Measurements from ENCODE around the gene IL18RAP. TPM values are rescaled to one million over a fixed set of nuclear protein-coding genes. Genes with fewer than 3 reads are reported as not detected.

IL18RAP gene
- total RNA-seq, 1 experiment from 2014 or later = not detected

DNA sequence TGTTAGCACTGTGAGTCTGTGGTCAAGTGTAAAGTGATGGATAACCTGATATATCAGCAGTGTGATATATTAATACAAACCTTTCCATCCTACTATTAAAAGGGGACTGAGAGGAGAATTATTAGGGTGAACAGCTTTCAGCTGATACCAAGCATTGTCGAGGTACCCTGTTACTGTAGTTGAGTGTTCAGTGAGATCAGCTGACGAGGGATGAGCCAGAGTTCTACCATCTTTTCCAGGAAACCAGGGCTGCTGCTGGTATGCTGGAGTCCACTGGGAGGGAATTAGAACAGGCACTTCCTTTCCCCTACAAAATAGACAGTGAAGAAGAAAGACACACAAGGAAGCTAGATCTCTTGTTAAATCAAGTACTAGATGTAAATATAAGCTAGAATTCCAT lies 408 bp downstream of the IL18RAP start:
- no peak for DNase-seq (ENCODE audit: low spot score)

DNA sequence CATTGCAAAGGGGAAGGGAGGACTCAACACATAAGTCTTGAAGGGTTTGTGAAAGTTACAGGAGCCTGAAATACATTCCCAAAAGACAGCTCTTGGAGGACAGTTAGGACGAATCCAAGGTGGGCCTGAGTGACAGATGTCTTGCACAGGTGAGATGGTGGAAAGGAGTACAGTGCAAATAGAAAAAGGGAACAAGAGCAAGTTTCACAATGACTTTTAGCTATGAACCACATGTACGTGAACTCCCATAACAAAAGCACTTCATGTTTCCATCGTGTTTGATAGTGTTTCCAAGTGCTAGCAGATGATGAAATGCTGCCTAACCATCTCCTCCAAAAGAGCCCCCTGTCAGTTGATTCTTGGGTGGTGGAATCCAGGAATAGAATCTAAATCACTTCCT lies 1.8 kb downstream of the IL18RAP start:
- no peak for DNase-seq (ENCODE audit: low spot score)

DNA sequence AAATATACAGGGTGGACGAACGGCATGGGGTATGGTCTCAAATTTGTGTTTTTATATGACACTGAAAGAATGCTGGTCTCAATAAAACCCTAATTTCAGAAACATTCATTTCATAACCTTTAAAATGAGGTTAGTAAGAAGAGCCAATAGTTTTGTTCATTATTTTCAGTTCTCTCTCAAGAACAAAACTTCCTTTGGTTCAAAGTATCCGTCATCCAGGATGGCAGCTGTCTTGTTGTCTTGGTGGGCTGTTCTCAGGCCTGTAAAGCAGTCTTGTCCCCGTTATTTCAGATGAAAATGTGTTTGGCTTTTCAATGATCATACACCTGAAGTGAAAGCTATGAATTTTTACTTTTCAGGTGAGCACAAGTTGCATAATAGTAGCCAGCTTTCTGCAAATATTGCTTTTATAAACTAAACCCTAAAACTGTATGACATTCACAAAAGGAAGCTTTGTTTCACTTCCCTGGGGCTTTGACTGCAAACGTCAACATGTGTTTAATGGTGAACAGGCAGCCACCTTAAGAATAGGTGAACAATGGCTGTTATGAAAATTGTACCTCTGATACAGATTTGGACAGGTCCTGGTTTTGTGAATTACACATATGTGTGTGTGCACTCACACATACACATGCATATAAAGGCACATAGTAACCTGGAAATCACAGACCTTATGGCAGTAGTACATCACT lies 2.6 kb downstream of the IL18RAP start:
- DNase-seq (ENCODE audit: low spot score) = no peak

DNA sequence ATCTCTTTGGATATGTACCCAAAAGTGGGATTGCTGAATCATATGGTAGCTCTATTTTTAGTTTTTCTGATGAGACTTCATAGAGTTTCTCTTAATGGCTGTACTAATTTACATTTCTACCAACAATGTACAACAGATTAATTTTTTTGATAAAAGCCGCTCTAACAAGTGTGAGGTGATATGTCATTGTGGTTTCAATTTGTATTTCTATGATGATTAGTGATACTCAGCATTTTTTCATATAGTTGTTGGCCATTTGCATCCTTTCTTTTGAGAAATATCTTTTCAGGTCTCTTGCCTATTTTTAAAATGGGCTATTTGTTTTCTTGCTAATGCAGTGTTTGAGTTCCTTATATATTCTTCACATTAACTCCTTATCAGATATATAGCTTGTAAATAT lies 4.3 kb downstream of the IL18RAP start:
- no peak for DNase-seq (ENCODE audit: low spot score)

DNA sequence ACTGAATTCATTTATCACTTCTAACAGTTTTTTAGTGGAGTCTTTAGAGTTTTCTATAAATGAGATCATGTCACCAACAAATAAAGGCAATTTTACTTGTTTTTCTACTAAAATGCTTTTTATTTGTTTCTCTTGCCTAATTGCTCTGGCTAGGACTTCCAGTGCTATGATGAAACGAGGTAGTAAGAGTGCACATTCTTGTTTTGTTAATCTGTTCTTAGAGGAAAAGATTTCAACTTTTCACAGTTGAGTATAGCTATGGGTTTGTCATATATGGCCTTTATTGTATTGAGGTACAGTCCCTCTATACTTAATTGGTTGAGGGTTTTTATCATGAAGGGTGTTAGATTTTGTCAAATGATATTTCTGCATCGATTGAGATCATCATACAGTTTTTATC lies 5.6 kb downstream of the IL18RAP start:
- no peak for DNase-seq (ENCODE audit: low spot score)

DNA sequence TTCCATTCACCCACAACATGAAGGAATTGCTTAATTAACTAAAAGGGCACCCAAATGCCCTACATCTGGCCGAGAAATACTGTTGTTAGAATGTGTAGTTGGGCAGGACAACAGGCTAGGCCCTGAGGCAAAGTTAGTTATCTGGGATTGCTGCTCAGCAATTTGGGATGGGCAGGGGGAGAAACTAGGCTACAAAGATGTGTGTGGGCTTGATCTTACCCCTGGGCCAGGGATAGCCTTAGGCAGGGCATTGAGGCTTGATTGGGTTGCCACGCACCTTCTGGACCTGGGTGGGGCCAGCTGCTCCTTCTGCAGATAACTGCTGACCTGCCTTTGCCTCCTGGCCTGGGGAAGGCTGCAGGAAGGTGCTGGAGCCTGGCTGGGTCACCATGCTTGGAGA lies 9.4 kb downstream of the IL18RAP start:
- no peak for DNase-seq (ENCODE audit: low spot score)

DNA sequence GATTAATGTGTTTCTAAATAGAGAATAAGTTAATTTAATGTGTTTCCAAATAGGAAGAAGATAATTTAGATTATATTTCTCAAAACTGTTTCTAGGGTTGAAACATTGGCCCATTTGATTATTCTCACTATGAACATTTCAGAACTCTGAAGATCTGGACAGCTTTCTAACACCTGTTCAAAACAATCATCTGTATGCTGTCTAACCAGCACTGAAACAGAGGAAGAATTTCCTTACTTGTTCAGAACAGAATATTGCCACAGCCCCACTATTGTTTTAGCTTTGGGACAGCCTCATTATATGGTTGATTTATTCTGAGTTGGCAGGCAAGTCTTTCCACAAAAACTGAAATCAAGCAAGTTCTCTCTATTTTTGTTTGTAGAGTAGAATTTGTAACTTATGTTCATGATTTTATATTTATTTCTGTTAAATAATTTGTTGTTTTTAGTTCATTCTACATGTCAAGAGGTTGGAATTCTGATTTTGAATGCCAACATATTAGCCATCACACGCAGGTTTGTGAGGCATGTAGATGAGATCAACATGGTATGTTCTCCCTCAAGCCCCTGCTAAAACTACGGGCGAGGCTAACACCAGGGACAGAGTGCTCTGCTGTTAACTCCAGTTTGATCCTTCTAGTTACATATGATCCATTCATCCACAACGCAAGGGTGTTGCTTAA lies 11.2 kb downstream of the IL18RAP start:
- no peak for DNase-seq (ENCODE audit: low spot score)

DNA sequence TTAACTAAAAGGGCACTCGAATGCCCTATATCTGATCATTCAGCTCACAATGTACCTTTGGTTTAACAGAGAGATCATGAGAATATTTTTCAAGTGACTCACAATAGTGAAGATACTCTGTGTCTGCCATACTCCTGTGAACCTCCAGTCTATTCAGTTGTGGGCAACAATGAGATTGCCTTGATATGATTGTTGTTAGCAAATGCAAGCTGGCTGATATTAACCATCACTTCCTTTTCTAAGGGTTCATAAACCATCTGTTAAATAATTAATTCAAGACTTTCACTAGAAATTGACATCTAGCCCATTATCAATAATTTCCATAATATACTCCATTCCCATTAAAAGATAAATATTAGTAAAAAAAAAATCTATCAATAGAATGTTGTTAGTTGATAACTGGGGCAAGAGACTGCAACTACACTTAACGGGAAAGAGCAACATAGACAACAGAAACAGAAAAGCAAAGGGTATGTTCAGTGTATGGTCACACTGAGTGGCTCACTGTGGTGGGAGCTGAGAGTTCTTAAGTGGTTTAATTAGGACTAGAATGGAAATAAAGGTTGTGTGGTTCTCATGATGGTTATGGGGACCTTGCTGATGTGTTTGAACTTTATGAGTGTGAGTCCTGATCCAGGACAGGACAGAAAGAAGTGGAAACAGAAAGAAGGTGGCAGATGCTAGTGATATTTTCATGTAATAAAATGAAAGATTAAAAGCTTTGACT lies 11.9 kb downstream of the IL18RAP start:
- no peak for DNase-seq (ENCODE audit: low spot score)

DNA sequence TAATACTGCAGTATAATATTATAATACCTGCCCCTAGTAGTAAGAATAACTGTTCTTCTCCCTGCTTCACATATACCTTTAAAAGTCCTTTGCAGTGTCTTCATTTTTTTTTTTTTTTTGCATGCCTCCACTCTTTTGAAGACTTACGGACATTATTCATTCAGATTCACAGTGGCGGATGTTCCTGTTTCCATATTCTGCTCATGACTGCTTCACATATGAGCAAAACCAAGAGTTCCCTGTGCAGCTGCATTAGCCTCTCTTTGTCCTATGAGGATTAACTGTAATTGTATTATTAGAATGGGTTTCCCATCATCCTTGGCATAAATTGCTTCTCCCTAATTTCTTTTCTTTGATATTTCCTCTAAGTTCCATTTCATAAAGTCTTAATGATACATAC lies 12.8 kb downstream of the IL18RAP start:
- no peak for DNase-seq (ENCODE audit: low spot score)

DNA sequence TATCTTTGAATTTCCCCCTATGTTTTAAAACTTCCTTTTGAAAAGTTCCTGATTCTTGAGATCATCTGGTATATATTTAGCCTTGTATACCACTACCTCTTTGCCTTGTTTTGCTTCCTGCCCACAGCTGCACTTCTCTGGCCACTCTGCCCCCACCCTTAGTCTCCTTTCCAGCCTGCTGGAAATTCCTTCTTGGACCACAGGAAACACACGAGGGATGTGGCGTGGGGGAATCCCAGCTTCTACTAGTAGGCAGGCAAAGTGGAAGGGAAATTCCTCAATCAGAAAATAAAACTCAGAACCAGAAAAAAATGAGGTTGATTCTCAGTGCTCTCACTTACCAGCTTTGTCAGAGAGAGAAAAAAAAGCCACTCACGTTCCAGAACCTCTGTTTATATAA lies 13.4 kb downstream of the IL18RAP start:
- peak; percentile 53 for DNase-seq (ENCODE audit: low spot score)

DNA sequence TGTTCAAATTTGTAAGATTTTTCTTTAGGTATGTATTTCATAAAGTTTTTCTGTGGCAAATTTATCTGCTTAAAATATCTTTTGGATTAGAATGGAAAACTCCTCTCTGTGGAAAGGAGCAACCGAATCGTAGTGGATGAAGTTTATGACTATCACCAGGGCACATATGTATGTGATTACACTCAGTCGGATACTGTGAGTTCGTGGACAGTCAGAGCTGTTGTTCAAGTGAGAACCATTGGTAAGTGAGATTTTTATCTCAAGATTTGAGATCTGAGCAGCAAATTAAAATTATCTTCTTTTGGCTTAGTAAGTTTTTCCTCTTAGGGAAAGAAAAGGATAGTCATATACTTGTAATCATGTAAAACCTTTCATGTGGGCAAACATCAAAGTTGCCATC lies 14.2 kb downstream of the IL18RAP start:
- DNase-seq (ENCODE audit: low spot score) = no peak

DNA sequence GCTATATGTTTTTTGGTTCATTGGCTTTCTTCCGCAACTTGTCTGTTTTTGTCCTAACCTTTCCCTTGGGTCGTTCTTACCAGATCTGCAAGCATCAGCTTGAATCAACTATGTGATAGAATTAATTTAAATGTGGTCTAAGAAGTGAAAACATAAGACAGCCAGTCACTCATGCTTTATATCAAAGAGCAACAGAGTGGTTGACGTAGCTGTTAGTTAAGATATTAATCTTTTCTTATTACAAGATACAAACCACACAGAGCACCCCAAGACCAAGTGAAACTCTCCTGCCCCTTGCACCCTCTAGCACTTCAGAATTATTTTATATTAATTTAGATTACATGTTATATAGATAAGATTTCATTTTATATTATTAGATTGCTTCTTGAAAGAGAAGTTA lies 15.2 kb downstream of the IL18RAP start:
- DNase-seq (ENCODE audit: low spot score) = no peak

DNA sequence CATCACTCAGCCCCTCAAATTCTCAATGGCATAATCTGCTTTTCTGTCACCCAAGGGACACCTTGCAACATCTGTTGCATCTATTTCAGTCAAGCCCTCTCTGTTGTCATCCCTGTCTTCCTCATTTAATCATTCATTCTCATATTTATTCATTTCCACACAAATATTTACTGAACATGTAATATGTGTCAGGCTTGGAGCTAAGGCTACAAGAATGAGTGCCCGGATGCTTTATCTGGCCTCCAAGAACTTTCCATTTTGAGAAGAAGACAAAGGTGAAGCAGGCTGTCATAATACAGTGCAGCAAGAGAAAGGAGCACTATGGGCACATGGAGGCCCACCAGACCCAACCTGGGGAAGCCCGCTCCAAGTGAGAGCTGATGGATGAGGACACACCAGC lies 15.6 kb downstream of the IL18RAP start:
- DNase-seq (ENCODE audit: low spot score) = no peak

DNA sequence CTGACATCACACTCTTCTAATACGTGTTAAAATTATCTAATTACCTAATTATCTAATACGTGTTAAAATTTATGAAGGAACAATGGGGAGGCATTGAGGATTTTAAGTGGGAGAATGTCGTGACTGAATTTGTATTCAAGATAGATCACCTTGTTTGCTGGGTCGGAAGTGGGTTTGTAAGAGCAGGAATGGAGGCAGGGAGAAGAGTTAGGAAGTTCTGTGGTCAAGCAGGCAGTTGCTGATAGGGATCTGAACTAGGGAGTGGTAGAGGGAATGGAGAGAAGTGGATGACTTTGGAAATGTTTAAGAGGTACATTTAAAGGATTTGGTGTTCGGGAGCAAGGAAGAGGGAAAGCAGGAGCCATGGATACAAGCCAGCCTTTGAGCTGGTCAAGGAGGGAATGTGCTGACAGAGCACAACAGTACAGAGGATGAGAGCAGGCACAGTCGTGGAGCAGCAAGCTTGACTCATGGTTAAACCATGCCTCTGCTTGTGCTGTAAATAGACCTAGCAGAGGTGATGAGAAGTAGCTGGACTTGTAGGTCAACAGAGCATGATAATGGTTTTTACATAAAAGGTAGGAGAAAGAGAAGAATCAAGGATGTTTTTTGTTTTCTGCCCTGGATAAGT lies 16.2 kb downstream of the IL18RAP start:
- peak; percentile 67 for DNase-seq (ENCODE audit: low spot score)

DNA sequence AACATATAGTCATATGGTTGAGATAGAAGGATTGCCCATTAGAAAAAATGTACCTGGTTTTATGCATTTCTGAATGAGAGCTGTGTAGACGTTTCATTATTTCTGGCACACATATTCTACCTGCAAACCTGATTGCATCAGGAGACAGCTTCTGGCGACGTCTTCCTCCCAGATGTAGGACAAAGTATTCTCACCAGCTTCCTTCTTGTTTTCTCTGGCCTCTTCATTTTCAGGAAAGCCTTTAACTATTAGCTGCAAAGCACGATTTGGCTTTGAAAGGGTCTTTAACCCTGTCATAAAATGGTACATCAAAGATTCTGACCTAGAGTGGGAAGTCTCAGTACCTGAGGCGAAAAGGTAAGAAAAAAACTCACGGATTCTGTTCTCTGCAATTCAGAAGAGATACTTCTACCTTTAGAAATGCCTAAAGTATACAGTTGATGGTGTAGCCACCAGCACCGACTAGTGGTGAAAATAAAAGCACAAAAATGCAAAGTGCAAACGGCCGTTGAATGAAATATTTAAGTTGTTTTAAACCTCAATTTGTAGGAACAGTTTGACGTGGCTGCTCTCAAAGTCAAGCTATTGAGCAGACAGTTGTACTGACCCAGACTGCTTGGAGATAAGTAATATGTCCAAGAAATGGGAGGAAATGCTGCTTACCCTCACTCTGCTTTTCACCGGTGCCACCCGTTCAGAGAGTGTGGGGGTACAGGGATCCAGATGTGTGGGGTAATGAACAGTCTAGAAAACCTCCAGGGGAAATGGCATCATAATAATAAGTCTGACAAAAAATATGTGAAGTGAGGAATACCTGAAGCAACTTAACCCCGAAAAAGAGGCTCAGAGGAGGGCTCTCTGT lies 20.2 kb downstream of the IL18RAP start:
- DNase-seq (ENCODE audit: low spot score) = peak; percentile 20

DNA sequence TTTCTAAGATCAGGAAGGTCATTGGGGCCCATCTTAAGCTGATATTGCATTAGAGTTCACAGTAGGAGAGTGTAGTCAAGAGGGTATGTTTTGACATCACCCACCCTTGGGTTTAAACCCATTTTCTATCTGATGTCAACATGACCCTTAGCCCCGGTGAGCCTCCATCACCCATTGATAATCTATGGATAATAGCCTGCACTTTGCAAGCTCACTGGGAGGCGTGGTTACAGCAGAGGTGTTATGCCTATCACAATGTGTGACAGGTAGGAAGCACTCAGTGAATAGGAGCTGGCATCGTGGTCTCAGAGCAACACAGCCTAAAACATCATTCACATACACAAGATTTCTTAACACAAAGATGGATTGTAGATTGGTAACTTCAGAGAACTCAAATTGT lies 21.3 kb downstream of the IL18RAP start:
- no peak for DNase-seq (ENCODE audit: low spot score)

DNA sequence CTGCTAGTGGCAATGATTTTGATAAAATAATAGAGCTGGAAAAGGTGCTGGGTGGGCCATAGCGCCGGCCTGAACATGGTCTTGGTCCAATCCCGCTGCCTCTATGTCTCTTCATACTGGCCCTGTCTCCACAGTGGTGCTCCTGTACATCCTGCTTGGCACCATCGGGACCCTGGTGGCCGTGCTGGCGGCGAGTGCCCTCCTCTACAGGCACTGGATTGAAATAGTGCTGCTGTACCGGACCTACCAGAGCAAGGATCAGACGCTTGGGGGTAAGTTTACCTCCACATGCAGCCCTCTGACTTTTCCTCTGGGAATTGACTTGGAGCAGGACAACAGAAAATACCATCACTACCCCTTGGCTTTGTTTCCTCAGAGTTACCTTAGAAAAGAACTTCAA lies 24.0 kb downstream of the IL18RAP start:
- DNase-seq (ENCODE audit: low spot score) = no peak

DNA sequence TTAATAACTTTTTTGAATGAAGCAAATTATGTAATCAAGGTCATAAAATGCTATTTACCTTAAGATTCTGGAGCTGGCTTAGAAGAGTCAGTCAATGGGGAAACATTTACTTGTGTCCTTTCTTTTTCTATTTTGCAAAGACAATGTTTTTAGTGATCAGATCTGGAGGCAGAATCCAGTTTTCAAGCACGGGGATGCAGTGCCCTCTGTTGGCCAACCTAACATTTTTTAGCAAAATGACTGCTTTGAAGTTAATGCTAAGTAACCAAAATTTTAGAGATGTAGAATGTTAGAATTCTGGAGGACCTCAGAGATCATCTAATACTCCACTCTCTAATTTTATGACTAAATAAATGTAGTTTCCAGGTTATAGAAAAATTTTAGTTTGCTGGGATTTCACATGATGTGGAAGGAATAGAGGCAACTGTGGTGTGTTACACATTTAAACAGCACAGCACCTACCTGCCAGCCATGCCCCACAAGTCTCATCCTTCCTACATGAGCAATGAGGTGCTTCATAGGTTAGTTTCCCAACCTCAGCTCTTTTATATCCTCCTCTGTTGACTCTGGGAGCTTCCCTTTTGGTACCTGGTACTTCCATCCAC lies 26.5 kb downstream of the IL18RAP start:
- peak; percentile 46 for DNase-seq (ENCODE audit: low spot score)

DNA sequence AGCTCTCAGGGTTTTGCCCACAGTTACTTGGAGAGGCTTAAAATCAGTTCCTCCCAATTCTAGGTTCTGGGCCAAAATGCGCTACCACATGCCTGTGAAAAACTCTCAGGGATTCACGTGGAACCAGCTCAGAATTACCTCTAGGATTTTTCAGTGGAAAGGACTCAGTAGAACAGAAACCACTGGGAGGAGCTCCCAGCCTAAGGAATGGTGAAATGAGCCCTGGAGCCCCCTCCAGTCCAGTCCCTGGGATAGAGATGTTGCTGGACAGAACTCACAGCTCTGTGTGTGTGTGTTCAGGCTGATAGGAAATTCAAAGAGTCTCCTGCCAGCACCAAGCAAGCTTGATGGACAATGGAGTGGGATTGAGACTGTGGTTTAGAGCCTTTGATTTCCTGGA lies 29.0 kb downstream of the IL18RAP start:
- DNase-seq (ENCODE audit: low spot score) = no peak

DNA sequence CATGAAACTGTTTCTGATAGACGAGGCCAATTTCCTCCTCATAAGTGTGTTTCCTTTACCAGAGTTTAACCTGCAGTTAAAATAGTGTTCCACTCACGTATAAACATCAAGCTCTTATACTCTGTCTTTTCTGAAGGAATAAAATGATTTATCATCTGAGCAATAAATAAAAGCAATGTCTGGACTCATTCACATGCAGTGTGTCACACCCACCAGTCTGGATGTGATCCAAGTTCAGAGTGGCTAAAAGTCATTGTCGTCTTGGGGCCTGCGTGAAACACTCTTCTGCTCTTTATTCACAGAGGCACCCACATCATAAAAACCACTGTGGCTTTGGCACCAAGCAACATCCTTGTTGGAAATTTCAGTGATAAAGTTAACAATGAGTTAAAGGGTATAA lies 30.5 kb downstream of the IL18RAP start:
- DNase-seq (ENCODE audit: low spot score) = no peak

DNA sequence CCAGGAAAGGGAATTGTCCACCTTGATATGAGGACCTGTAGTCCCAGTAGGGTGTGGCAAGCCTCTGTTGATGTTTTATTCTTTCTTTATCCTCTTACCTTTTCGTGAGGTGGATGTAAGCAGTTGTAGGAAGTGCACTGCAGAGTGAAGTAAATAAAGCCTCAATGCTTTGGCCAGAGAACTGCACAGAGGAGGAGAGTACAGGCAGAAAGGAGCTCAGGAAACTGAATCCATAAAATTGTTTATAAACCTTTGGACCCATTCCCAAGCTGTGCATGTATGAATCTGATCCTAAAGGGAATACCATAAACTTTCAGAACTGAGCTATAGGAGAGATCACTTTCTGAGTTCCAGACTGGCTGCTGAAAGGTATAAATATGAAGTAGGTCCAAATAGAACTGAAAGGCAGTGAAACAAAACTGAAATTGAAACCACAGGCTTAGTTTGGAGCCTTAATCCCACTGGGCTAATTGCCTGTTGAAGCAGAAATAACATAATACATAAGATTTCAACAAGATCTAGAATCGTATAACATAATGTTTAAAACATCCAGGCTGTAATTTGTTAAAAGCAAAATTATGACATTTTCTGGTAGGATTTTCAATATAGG lies 32.2 kb downstream of the IL18RAP start:
- no peak for DNase-seq (ENCODE audit: low spot score)
